GM12878 (cell line): ENCODE results near the gene TASOR2.

ENCODE experiments used
- BHLHE40 ChIP-seq, 2 experiments: fragments of 450-650 bp in 1 of 2; IDR thresholded peaks; 2 replicates each; pipeline ENCODE4 v1.6.1; 2011 to 2017; ENCODE audit warnings: low read depth in 2 of 2, borderline replicate concordance in 1 of 2, improper control_type of control experiment in 1 of 2, low read length in 1 of 2, mild to moderate bottlenecking in 1 of 2
- CHD2 ChIP-seq: IDR thresholded peaks from 2 replicates; pipeline ENCODE4 v1.6.1; 2011; ENCODE audit warnings: low read depth, low read length, improper control_type of control experiment, borderline replicate concordance
- CTCF ChIP-seq, 3 experiments: IDR thresholded peaks in 2 of 3; conservative IDR thresholded peaks in 1 of 3; 2 replicates each; pipeline ENCODE4 v1.5.1; 2011; ENCODE audit warnings: low read depth in 3 of 3, low read length in 3 of 3, mild to moderate bottlenecking in 3 of 3, control low read depth in 2 of 3, moderate library complexity in 2 of 3, inconsistent platforms in 1 of 3, mixed read lengths in 1 of 3; ENCODE audit not compliant: control insufficient read depth in 2 of 3, insufficient read depth in 1 of 3; ENCODE audit errors: extremely low read depth in 1 of 3
- NRF1 ChIP-seq: conservative IDR thresholded peaks from 2 replicates; pipeline ENCODE4 v1.6.1; 2011; ENCODE audit warnings: mild to moderate bottlenecking, low read depth, low read length, improper control_type of control experiment
- POLR2A ChIP-seq: IDR thresholded peaks from 2 replicates; pipeline ENCODE4 v1.6.1; 2011; ENCODE audit warnings: low read depth, mild to moderate bottlenecking, low read length
- POU2F2 ChIP-seq: IDR thresholded peaks from 3 replicates; pipeline ENCODE4 v1.6.1; 2011; ENCODE audit warnings: low read depth, mild to moderate bottlenecking, low read length, borderline replicate concordance
- SUZ12 ChIP-seq: fragments of 200-600 bp; sonication (generic); IDR thresholded peaks from one replicate; pipeline ENCODE4 v1.6.1; 2018; ENCODE audit warnings: antibody characterized with exemption, mild to moderate bottlenecking; ENCODE audit not compliant: unreplicated experiment

GRCh38 chr10:5719546-5719945 lies 34.9 kb downstream of the TASOR2 start:
- TF ChIP-seq CTCF (IDR thresholded peaks at IDR 0.05 in 2 of 3, conservative IDR thresholded peaks at IDR 0.05 in 1 of 3; ENCODE audit: control insufficient read depth in 2 of 3, extremely low read depth in 1 of 3, insufficient read depth in 1 of 3, low read depth in 3 of 3, low read length in 3 of 3): no peak
- TF ChIP-seq POU2F2: no peak
- no peak for TF ChIP-seq CHD2
- no peak for TF ChIP-seq POLR2A
- no peak for TF ChIP-seq NRF1
- no peak for TF ChIP-seq BHLHE40 (IDR thresholded peaks at IDR 0.05; ENCODE audit: borderline replicate concordance in 1 of 2, low read depth in 2 of 2, low read length in 1 of 2)
- TF ChIP-seq SUZ12: no peak
